Esophagus squamous epithelium (tissue), 4 donors: ENCODE data around the gene PLCXD1.

Experiments
- POLR2A ChIP-seq, 4 donors: fragments of 450-650 bp; IDR thresholded peaks; one replicate each; pipeline ENCODE4 v1.6.1; 2017; ENCODE audit warnings: antibody characterized with exemption in 4 of 4, mild to moderate bottlenecking in 4 of 4, moderate library complexity in 3 of 4
- TF ChIP-seq, protein P1 (sequence below), 6 experiments: fragments of 450-650 bp in 4 of 6; fragments of 200-600 bp in 2 of 6; sonication (generic) in 2 of 6; IDR thresholded peaks; one replicate each; pipeline ENCODE4 v1.5.1; 2016 to 2019; ENCODE audit warnings: antibody characterized with exemption in 6 of 6, mild to moderate bottlenecking in 4 of 6, moderate library complexity in 4 of 6

- TF ChIP-seq, protein P1, sequence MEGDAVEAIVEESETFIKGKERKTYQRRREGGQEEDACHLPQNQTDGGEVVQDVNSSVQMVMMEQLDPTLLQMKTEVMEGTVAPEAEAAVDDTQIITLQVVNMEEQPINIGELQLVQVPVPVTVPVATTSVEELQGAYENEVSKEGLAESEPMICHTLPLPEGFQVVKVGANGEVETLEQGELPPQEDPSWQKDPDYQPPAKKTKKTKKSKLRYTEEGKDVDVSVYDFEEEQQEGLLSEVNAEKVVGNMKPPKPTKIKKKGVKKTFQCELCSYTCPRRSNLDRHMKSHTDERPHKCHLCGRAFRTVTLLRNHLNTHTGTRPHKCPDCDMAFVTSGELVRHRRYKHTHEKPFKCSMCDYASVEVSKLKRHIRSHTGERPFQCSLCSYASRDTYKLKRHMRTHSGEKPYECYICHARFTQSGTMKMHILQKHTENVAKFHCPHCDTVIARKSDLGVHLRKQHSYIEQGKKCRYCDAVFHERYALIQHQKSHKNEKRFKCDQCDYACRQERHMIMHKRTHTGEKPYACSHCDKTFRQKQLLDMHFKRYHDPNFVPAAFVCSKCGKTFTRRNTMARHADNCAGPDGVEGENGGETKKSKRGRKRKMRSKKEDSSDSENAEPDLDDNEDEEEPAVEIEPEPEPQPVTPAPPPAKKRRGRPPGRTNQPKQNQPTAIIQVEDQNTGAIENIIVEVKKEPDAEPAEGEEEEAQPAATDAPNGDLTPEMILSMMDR (IDR thresholded peaks at IDR 0.05): no peak
- no peak for TF ChIP-seq POLR2A (IDR thresholded peaks at IDR 0.05)
Observed at GRCh38 chrX:261167-261918, 19.8 kb upstream of the PLCXD1 start.
